Measurements from ENCODE around the gene PPA1.
"Not testable (repeated sequence)": the region's sequence is repeated elsewhere in the genome, so short reads cannot be mapped to it uniquely, and the experiment has no call there.

Gene PPA1

DNA sequence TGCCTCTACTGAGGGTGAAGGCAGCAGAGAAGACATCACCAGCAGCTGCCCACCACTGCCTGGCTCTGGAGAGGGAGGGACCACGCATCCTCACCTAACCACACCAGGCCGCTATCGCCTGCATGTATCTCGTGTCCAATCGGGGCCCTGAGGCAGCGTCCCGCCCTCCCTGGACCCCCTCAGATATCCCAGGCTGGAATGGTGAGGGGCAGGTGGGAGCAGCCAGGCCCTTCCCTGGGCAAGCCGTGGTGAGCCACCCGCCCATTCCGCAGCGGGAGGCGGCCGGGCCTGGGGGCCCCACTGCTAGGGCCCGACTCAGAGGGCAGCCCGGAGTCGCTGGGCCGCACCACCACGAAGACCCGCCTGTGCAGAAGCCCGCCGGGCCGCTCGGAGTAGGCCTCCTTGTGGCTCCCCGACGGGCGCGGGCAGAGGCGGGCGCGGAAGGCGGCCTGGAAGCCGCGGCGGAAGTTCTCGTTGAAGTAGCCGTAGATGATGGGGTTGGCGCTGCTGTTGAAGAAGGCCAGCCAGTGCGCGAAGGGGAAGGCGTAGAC is 21.6 kb upstream of the PPA1 start:
- no peak for DNase-seq

DNA sequence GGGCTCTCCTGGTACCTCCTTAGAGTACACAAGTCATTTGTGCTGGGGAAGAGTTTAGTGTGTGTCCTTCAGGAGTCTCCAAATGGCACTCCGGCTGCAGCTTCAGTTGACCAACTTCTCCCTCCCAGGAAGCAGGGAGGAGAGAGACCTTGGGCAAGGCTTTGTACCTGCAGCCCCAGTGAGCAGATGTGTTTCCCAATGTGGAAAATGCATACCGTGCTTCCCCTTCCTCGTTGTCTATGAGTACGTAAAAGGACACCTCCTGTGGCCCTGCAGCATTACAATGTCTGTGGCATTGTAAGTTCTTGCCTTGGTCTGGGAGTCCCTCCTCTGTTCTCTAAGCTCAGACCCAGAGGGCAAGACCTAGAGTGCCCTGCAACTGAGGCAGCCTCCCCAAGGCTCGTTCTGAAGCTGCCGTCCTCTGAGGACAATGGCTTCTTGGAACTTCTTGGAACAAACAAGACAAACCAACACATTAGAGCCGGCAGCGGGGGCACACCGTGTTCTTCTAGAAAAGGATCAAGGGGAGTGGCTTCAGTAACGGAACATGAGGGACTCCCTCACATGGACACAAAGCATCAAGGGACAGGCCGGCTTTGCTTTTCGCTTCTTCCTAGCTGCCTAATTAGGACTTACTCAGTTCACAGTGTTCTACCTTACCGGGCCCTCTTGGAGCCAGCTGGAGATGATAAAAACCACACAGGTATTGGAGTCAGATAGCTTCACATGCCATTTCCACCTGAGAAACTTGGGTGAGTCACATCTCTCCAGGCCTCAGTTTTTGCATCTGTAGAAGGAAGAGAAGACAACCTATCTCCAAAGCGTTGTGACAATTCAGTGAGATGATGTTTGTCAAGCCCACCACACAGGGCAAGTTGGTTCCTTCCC is 20.9 kb upstream of the PPA1 start:
- no peak for DNase-seq

DNA sequence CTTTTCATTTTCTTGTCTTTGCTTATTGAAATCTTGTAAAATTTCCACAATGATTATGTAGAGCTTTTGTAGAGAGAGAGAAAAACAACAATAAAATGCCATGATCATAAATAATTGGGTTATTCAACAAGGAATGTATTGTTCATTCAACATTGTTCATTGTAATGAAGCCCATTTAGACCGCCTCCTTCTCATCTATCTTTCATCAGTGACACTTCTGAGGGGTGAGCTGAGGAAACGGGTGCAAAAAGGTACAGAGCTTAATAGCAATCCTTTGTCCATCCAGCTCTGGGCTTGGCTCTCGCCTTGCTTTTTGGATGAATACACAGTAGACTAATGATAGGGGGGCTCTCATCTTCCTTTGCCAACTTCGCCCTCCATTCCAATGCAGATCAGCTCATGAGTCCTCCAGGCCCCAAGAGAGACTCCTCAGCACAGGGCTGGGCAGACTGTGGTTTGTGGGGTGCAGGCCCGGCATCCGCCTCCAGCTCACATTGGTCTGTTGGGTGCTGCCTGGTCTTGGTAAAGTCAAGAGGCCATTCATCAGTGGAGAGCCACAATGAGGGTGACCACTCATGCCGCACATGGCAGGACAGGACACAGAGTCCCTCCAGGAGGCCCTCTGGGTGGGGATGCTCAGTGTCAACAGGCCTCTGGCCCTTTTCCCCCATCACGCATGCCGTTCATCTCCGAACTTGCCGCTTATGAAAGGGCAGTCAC is 17.9 kb upstream of the PPA1 start:
- no peak for DNase-seq

DNA sequence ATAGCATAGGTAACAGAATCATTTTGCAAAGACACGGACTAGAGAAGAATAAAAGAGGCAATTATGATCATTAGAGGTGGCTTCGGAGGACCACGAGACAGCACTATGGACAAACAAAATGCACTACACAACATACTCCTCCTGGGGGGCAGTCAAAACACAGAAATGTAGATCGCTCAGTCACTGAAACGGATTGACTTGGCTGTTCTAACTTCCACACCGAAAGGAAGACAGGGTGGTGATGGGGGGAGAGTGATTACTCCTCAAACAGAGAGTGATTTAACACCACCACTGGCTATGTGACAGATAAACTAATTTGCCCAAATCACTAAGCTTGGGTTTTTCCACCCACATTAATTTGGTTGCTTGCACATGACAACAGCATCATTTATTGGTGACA is 14.1 kb upstream of the PPA1 start:
- no peak for DNase-seq

DNA sequence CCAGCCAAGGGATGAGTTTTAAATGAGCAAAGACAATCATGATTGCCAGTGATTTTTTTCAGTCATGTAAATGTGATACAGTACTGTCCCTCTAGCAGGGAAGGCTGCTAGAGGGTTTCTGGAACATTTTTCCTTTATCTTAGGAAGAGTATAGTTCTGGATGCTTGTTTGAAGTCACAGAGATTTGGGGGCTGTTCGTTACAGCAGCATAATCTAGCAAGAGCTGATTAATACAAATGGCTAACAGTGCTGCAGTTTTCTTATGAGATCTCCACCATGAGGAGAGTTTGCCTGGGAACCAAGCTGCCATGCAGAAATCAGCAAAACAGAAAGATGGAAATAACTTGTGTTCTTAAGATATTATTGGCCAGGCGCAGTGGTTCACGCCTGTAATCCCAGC is 7.9 kb upstream of the PPA1 start:
- DNase-seq, result no peak

DNA sequence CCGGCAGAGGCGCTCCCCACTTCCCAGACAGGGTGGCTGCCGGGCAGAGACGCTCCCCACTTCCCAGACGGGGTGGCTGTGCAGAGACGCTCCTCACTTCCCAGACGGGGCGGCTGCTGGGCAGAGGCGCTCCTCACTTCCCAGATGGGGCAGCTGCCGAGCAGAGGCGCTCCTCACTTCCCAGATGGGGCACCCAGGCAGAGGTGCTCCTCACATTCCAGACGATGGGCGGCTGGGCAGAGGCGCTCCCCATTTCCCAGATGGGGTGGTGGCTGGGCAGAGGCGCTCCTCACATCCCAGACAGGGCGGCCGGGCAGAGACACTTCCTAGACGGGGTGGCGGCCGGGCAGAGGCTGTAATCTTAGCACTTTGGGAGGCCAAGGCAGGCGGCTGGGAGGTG is 6.8 kb upstream of the PPA1 start:
- not testable (repeated sequence) for DNase-seq

DNA sequence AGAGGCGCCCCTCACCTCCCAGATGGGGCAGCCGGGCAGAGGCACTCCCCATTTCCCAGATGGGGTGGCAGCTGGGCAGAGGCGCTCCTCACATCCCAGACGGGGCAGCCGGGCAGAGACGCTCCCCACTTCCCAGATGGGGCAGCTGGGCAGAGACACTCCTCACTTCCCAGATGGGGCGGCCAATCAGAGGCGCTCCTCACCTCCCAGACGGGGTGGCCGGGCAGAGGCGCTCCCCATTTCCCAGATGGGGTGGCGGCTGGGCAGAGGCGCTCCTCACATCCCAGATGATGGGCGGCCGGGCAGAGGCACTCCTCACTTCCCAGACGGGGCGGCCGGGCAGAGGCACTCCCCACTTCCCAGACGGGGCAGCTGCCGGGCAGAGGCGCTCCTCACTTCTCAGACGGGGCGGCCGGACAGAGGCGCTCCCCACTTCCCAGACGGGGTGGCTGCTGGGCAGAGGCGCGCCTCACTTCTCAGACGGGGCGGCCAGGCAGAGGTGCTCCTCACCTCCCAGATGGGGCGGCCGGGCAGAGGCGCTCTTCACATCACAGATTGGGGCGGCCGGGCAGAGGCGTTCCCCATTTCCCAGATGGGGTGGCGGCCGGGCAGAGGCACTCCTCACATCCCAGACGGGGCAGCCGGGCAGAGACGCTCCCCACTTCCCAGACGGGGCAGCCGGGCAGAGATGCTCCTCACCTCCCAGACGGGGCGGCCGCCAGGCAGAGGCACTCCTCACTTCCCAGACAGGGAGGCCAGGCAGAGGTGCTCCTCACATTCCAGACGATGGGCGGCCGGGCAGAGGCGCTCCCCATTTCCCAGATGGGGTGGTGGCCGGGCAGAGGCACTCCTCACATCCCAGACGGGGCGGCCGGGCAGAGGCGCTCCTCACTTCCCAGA is 6.1 kb upstream of the PPA1 start:
- DNase-seq, result not testable (repeated sequence)

DNA sequence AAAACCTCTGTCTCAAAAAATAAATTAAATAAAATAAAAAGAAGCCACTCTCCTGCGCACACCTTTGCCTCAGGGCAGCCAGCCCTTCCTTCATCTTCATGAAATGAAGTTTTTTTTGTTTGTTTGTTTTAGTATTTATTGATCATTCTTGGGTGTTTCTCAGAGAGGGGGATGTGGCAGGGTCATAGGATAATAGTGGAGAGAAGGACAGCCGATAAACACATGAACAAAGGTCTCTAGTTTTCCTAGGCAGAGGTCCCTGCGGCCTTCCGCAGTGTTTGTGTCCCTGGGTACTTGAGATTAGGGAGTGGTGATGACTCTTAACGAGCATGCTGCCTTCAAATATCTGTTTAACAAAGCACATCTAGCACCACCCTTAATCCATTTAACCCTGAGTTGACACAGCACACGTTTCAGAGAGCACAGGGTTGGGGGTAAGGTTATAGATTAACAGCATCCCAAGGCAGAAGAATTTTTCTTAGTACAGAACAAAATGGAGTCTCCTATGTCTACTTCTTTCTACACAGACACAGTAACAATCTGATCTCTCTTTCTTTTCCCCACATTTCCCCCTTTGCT is 4.8 kb upstream of the PPA1 start:
- not testable (repeated sequence) for DNase-seq

DNA sequence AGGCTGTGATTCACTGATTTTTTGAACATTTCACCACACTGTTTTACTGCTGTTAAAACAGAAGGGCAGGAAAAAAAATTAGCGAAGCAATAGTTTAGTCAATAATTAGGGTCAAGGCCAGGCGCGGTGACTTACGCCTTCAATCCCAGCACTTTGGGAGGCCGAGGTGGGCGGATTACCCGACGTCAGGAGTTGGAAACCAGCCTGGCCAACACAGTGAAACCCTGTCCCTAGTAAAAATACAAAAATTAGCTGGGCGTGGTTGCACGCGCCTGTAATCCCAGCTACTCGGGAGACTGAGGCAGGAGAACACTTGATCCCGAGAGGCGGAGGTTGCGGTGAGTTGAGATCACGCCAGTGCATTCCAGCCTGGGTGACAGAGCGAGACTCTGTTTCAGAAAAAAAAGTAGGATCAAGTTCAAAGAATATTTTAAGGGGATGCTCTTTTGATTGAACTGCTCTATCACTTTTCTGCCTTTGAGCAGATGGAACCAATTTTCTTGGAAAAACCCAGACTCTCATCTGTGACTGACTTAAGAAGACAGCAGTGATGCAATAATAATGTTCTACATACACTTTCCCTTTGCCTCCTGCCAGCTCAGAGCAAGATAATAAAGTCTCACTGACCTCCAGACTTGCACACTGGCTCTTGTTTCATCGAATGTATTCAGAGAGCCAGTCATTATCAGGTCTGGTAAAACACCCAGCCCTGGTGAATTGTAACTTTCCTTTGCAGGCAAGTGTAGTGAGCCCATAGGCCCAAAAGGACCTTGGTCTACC is 1.6 kb upstream of the PPA1 start:
- no peak for DNase-seq

DNA sequence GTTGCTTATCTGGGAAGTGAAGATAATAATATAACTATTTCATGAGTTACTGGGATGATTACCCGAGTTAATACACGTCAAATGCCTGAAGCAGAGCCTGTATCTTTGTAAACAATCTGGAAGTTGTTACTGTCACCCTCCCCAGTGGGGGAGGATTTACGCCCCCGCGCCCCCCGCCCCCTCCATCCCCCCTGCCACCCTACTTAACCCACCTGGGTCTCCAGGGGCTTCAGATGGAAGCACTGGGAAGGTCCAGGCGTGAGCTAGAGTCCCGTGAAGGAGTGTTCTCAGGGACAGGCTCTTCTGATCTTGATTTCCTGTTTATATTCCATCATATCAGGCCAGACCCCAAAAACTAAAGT is 691 bp upstream of the PPA1 start:
- DNase-seq, result no peak

DNA sequence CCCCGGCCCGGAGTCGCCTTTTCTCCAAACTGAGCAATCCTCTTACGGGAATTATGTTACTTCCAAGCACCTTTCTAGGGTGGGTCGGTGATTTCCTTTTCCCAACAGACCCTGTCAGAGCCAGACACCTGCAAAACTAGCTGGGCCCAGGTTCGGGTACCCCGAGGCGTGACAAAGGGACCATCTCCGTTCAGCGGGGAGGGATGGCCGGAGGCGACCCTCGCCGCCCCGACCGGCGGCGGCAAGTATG is 445 bp downstream of the PPA1 start:
- DNase-seq, result no peak

DNA sequence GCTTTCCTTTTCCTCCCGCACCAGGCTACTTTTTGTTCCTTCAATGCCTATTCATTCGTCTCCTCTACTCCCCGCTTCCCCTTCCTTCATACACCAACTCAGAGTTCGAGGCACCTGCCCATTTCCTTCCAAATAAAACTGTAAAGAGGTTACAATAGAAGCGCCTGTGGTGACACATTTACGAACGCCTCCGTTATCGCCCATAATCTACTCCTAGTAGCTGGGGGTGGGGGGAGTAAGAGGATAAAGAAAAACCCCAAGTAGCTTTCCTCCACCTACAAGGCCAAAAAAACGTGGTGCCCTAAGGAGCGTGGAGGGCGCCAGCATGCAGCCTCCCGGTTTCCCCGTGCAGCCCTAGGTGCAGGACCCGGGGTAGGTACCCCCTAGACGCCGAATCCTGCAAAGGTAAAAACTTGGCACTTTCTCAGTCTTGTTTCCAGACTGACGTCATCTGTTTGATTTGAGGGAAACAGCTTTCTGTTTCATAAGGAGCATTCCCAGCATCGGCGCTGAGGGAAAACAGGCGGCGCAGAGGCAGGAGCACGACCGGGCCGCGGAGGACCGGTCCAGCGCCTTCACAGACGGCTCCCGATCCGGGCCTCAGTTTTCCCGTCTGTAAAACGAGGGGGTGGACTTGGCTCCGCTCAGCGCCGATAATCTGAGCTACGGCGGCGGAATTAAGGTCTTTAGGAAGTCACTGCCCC is 922 bp downstream of the PPA1 start:
- no peak for DNase-seq

DNA sequence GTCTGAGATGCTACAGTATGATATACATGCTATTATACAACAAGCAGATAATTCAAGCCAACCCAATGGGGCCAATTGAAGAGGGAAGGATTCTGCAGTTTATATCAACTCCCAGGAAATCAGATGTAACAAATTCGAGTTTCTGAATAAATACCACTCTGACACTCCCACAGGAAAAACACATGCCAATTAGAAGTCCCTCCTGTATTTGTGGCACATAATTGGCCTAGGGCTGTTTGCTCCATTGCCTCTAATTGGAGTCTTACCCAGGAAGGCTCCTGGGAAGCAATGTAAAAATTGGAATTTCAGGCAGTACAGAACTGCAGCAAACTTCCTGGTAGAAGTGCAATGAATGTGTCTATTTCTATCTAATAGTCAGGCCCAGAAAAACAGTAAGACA is 4.7 kb downstream of the PPA1 start:
- DNase-seq, result no peak

DNA sequence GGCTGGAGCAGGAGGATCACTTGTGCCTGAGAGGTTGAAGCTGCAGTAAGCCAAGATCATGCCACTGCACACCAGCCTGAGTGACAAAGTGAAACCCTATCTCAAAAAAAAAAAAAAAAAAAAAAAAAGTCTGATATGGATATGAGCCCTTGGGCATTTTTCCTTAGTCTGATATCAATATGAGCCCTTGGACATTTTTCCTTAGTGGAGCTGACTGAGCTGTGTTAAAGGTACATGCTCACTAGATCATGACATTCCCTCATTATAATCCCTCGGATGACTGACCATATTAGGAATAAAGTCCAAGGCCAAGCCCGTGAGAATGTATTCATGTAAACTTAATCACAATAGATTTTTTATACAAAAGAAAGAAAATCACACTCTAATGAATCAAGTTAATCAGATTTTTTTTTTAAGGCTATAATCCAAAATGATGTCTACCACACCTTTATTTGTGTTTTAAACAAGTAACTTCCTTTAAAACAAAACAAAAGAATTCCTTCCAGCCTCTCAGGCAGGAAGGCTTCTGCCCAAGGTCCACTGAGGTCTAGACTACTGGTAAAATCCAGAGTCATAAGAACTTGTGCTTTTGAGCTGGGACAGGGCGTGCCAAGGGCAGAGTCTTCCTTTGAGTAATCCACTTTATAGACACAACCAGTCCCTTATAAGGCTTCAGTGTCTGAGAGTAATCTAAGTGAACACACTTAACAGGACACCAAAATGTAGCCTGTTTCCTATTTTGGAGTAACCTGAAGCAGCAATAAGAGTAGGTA is 5.5 kb downstream of the PPA1 start:
- no peak for DNase-seq

DNA sequence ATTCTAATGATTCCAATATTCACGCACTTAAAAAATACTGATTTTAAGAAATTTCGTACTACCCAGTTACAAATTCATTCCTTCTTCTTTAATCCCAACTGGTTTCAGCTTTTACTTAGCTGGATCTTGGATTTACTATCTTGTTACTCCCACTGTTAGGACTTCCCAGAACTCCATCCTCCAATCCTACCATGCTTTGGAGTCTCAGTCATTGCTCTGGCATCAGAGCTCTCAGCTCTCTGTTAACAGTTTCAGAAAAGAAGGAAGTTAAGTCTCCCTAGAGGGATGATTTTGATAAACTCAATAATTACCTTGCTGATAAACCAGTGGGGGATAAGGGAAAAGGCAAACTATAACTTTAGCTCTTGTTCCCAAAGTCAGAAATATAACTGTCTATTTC is 9.5 kb downstream of the PPA1 start:
- no peak for DNase-seq

DNA sequence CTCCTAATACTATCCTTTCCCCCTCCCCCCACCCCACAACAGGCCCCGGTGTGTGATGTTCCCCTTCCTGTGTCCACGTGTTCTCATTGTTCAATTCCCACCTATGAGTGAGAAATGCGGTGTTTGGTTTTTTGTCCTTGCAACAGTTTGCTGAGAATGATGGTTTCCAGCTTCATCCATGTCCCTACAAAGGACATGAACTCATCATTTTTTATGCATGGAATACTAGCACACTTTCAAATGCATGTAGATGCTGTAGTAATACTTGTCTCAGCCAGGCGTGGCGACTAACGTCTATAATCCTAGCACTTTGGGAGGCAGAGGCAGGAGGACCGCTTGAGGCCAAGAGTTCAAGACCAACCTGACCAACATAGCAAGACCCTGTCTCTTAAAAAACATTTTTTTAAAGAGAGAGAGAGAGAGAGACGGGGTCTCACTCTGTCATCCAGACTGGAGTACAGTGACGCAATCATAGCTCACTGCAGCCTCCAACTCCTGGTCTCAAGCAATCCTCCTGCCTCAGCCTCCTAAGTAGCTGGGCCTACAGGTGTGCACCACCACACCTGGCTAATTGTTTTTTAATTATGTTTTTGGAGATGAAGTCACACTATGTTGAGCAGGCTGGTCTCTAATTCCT is 10.3 kb downstream of the PPA1 start:
- not testable (repeated sequence) for DNase-seq

DNA sequence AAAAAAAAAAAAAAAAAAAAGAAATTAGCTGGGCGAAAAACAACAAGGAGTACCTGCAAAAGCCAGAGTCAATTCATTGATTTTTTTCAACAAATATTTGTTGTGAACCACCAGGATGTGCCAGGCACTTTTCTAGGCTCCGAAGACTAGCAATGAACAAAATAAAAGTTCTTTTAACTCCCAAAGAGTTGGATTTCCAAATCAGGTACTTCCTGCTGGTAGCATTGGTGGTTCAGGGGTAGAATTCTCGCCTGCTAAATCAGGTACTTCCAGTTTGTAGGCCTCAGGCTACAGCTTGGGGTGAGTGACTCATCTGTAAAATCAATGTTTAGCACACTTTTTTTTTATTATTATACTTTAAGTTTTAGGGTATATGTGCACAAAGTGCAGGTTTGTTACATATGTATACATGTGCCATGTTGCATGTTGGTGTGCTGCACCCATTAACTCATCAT is 10.9 kb downstream of the PPA1 start:
- no peak for DNase-seq

DNA sequence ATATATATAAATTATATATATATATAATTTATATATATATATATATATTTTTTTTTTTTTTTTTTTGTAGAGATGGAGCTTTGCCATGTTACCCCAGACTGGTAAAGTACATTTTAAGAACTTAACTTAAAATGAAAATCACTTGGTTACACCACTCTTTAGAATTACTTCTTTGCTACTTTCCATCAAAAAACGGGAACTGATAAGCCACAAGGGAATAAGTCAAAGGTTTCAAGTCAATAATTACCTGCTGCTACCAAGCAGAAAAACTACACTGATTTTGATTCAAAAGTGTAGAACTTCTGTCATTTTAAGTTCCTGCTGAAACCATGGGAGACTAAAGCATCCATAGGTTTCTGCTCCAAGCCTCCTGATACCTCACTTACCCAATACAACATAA is 12.2 kb downstream of the PPA1 start:
- no peak for DNase-seq

DNA sequence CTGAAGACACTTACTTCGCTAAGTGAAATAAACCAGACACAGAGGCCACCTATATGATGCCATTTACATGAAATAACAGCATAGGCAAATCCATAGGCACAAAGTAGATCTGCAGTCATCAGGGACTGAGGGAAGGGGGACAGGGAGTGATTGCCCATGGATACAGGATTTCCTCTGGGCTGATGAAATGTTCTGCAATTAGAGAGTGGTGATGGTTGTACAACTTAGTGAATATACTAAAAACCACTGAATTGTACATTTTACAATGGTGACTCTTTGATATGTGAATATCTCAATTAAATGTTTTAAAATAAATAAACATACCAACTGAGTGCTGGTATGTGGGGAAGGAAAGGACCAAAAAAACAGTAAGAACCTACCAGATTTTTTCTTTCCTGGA is 20.4 kb downstream of the PPA1 start:
- DNase-seq, result no peak

DNA sequence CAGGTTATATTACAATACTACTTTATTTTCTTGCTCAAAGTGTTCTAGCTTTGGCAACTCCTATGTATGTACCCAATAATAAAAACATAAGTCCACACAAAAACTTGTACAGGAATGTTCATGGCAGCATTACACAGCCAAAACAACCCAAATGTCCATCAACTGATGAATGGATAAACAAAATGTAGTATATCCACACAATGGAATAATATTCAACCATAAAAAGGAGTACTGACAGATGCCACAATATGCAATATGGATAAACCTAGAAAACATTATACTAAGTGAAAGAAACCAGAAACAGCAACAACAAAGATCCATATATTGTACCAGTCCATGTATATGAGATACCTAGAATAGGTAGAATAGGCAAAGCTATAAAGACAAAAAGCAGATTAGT is 21.0 kb downstream of the PPA1 start:
- DNase-seq, result no peak

Data from cortex of kidney (tissue), 1 donor.